ENCODE measurements around the gene COL4A3. TPM values are rescaled to one million over a fixed set of nuclear protein-coding genes. Genes with fewer than 3 reads are reported as not detected.

Gene COL4A3
- total and polyA plus RNA-seq, 12 donors, result 0.22 to 53.6 (median 19.6) TPM

- WGBS, 4 donors, result 94 to 97% (median 95%) methylated on average over 7 of the region's 7 CpGs
- no peak for DNase-seq
Measured at GRCh38 chr2:227349989-227350612, 185.7 kb downstream of the COL4A3 start.

DNA sequence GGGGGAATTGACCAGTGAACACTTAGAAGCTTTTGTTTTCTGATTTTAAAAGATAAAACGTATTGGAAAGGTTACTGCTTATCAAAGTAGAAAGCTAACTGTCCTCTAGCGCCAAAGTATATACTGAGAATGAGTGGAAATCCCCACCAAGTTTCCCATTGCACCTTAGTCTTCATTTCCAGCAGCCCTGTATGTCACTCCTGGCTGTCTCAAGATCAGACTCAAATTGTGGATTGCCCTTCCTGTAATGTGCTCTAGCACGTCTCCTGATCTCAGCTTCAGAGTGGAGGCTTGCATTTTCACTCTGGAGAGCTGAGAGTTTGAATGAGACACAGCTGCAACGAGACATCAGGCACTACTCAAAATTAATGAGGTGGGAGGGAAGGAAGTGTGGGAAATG, 187.2 kb downstream of the COL4A3 start:
- no peak for TF ChIP-seq POLR2A (IDR thresholded peaks at IDR 0.05)
- TF ChIP-seq, protein P1, sequence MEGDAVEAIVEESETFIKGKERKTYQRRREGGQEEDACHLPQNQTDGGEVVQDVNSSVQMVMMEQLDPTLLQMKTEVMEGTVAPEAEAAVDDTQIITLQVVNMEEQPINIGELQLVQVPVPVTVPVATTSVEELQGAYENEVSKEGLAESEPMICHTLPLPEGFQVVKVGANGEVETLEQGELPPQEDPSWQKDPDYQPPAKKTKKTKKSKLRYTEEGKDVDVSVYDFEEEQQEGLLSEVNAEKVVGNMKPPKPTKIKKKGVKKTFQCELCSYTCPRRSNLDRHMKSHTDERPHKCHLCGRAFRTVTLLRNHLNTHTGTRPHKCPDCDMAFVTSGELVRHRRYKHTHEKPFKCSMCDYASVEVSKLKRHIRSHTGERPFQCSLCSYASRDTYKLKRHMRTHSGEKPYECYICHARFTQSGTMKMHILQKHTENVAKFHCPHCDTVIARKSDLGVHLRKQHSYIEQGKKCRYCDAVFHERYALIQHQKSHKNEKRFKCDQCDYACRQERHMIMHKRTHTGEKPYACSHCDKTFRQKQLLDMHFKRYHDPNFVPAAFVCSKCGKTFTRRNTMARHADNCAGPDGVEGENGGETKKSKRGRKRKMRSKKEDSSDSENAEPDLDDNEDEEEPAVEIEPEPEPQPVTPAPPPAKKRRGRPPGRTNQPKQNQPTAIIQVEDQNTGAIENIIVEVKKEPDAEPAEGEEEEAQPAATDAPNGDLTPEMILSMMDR (IDR thresholded peaks at IDR 0.05), result no peak
- DNase-seq, result no peak
- Histone ChIP-seq H3K36me3 (replicated peaks in 1 of 2) (peaks cover 0 to 14% of the 10 kb centered on the region in 2 donors), H3K4me1 (replicated peaks in 1 of 2) (no peaks in the 10 kb centered on the region), H3K9me3 (replicated peaks in 1 of 3) (no peaks in the 10 kb centered on the region), H3K27me3 (no peaks in the 10 kb centered on the region), H3K27ac (no peak overlapping the region), H3K4me3 (no peak overlapping the region)
- WGBS, 4 donors, result 55 to 90% (median 72%) methylated on average over 4 of the region's 4 CpGs
- intact Hi-C loops (cut with DNase I), result no loop called here

More at GRCh38 chr2:227349989-227350612, 185.7 kb downstream of the COL4A3 start:
- Histone ChIP-seq H3K36me3 (replicated peaks in 1 of 2) (peaks cover 0 to 3% of the 10 kb centered on the region in 2 donors), H3K4me1 (replicated peaks in 1 of 2) (no peaks in the 10 kb centered on the region), H3K4me3 (no peak overlapping the region), H3K27me3 (no peaks in the 10 kb centered on the region), H3K9me3 (replicated peaks in 1 of 3) (no peaks in the 10 kb centered on the region), H3K27ac (no peak overlapping the region)
- intact Hi-C loops (cut with DNase I), result no loop called here
- TF ChIP-seq POLR2A (IDR thresholded peaks at IDR 0.05), result no peak
- TF ChIP-seq, protein P1 (IDR thresholded peaks at IDR 0.05), result no peak

GRCh38 chr2:227360351-227360750, 195.9 kb downstream of the COL4A3 start:
- DNase-seq, result no peak
- no peaks in the 10 kb centered on the region for H3K9me3 ChIP-seq (replicated peaks in 1 of 3)
- no peak for TF ChIP-seq POLR2A (IDR thresholded peaks at IDR 0.05)
- TF ChIP-seq, protein P1 (IDR thresholded peaks at IDR 0.05), result no peak
- 82 to 90% (median 86%) methylated on average over 5 of the region's 5 CpGs for WGBS, 4 donors
- no peak overlapping the region for H3K27ac ChIP-seq
- peaks cover 0 to 46% of the 10 kb centered on the region in 2 donors for H3K36me3 ChIP-seq (replicated peaks in 1 of 2)
- no peak overlapping the region for H3K4me3 ChIP-seq
- H3K4me1 ChIP-seq (replicated peaks in 1 of 2), result peaks cover 0 to 6% of the 10 kb centered on the region in 2 donors
- no peaks in the 10 kb centered on the region for H3K27me3 ChIP-seq
- intact Hi-C loops (cut with DNase I), result no loop called here

- Histone ChIP-seq H3K4me3 (no peak overlapping the region), H3K4me1 (replicated peaks in 1 of 2) (peaks cover 0 to 15% of the 10 kb centered on the region in 2 donors), H3K27me3 (no peaks in the 10 kb centered on the region), H3K9me3 (replicated peaks in 1 of 3) (no peaks in the 10 kb centered on the region), H3K27ac (no peak overlapping the region), H3K36me3 (replicated peaks in 1 of 2) (peaks cover 0 to 16% of the 10 kb centered on the region in 2 donors)
- WGBS, 4 donors, result 89 to 96% (median 92%) methylated on average over 6 of the region's 6 CpGs
- TF ChIP-seq, protein P1 (IDR thresholded peaks at IDR 0.05), result peak in 3 of 6 experiments; percentile 13 to 32 (median 26)
- TF ChIP-seq POLR2A (IDR thresholded peaks at IDR 0.05), result no peak
- no peak for DNase-seq
- intact Hi-C loops (cut with DNase I), result no loop called here
Measured at GRCh38 chr2:227363756-227364155, 199.3 kb downstream of the COL4A3 start.

Other genes starting within 250 kb of the COL4A3 start
- gene COL4A4, start 419 bp upstream of the COL4A3 start, total RNA-seq, result 10 to 100 TPM in 8 of 9 donors, under 1 TPM in 1; 0.44 to 41.6 (median 25.9) TPM
- gene COL4A4, start 419 bp upstream of the COL4A3 start, polyA plus RNA-seq, result 10 to 100 TPM in 1 of 3 donors, 1 to 10 TPM in 2; 4.3 to 12.3 (median 7.4) TPM
- 100 to 1,000 TPM in 5 of 9 donors, 10 to 100 TPM in 4; 58.0 to 156 (median 106) TPM for gene MFF, start 160.6 kb downstream of the COL4A3 start, total RNA-seq
- gene MFF, start 160.6 kb downstream of the COL4A3 start, polyA plus RNA-seq, result 100 to 1,000 TPM in 2 of 3 donors, 10 to 100 TPM in 1; 97.1 to 113 (median 103) TPM
- under 1 TPM in 1 of 9 donors, not detected in 8; 0.14 TPM for gene TM4SF20, start 214.7 kb downstream of the COL4A3 start, total RNA-seq
- not detected for gene TM4SF20, start 214.7 kb downstream of the COL4A3 start, polyA plus RNA-seq
- not detected for gene SCYGR1, start 223.3 kb downstream of the COL4A3 start, total RNA-seq
- gene SCYGR1, start 223.3 kb downstream of the COL4A3 start, polyA plus RNA-seq, result not detected

Measured in adrenal gland (tissue), 12 donors.